ENCODE measurements around the gene DPP4.

- TF ChIP-seq ZNF274 (IDR thresholded peaks at IDR 0.05; ENCODE audit: low read depth, low read length) (no peak), YY1 (IDR thresholded peaks at IDR 0.05; ENCODE audit: insufficient read depth, insufficient read length) (no peak)
Observed at GRCh38 chr2:161979490-161979889, 94.5 kb downstream of the DPP4 start.
